ENCODE results near the gene CNR2.
"Not testable (repeated sequence)": the region's sequence is repeated elsewhere in the genome, so short reads cannot be mapped to it uniquely, and the experiment has no call there.

CNR2 gene

GRCh38 chr1:23916209-23917131 lies 3.3 kb upstream of the CNR2 start:
- no peak for DNase-seq

DNA sequence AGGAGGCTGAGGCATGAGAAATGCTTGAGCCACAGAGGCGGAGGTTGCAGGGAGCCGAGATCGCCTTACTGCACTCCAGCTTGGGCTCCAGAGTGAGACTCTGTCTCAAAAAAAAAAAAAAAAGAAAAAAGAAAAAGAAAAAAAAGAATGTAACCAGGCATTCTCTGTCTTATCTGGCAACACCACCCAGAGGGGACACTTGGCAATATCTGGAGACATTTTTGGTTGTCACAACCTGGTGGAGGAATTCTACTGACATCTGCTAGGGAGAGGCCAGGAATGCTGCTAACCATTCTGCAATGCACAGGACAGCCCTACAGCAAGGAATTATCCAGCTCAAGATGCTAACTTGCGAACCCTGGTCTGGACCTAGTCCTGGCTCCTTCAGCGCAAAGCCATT lies 2.3 kb upstream of the CNR2 start:
- no peak for DNase-seq

DNA sequence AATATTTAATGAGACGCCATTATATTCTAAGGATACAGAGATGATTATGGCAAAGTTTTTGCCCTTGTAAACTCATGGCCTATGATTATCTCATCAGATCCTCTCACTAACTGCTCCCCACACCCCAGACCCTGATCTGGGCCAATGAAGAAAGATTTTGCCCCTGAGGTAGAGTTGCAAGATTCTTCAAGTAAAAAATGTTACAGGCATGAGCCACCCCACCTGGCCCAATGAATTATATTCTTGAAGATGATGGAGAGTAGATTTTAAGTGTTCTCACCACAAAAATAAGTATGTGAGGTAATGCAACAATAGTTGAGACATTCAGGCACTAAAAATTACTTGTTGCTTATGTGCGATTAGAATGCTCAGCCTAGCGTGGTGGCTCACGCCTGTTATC lies 1.8 kb upstream of the CNR2 start:
- DNase-seq = no peak

GRCh38 chr1:23911921-23912320 lies 1.2 kb downstream of the CNR2 start:
- DNase-seq = no peak

DNA sequence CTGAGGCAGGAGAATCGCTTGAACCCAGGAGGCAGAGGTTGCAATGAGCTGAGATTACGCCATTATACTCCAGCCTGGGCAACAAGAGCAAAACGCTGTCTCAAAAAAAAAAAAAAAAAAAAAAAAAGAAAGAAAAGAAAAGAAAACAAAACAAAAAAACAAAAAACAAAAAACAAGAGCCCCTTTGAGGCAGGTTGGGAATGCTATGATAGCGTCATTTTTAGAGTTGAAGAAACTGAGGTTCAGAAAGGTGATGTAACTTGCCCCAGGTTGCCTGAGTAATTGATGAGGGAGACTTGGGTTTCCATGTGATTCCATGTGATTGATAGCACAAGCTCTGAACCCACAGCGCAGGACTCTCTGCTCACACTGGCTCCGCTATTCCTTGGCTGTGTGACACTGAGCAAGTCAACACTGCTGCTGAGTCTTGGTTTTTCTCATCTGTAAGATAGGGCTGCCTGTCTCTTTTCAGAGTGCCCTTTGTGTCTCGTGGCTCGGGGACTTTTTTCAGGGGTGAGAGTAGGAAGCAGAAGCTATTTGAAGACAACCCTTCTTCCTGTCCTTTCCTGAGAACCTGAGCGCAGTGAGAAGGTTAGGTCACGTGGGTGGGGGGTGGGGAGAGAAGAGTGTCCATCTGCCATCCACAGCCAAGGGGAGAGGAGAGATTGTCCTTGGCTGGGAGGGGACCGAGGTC lies 2.5 kb downstream of the CNR2 start:
- no peak for DNase-seq

GRCh38 chr1:23910144-23910543 lies 3.0 kb downstream of the CNR2 start:
- no peak for DNase-seq

DNA sequence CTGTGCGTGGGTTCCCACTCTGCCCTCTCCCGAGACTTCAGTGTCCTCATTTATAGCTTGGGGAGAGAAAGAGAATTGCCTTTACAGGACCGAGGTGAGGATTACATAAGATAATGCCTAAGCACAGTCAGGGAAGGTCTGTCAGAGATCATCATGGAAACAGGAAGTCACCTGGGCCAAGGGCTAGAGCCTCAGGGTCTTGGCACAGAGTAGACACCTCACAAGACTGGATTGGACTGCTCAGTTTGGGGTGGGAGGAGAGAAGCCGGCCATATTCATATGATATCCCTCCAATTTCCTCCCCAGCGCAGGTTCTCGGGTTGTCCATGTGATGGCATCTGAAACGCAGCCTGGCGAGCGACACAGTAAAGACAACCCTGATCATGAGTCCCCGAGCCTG lies 3.8 kb downstream of the CNR2 start:
- DNase-seq = no peak

DNA sequence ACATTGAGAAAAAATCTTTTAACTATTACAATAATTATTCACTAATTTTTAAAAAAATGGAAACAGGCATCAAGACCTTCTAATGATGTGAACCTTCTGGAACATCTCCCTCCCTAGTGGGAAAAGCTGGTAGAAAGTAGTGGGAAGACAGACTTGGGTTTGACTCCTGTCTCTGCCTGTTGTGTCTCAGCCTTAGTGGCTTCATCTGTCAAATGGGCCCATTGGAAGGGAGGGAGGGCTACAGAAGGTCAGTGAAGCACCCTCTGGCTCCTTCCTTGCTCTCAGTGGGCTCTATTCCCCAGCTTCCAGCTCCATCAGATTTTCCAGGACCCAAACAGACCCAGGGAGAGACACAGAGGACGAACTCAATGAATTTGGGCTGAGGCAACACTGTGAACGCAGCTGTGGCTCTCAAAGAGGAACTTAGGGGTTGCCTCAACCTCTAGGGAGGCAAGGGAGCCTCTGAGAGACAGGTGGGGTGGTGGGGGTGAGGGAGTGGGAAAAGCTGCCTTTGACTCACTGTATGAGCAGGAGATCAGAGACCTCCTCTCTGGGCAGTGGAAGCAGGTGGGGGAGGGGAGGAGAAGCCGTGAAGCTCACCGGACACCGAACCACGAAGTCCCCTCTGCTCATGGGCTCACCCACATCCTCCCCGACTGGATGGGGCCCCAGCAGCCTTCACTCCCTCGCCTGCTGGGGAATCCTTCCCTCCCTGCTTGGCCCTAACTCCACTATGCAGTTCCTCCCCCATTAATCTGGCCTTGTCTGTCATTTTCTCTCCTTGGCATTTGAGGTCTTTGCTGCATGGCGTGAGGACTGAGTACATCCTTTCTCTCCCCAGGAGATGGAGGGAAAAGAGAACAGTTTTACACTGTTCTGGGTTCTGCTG lies 4.5 kb downstream of the CNR2 start:
- no peak for DNase-seq

- no peak for DNase-seq
These were observed 6.4 kb downstream of the CNR2 start for GRCh38 chr1:23906731-23907130.

DNA sequence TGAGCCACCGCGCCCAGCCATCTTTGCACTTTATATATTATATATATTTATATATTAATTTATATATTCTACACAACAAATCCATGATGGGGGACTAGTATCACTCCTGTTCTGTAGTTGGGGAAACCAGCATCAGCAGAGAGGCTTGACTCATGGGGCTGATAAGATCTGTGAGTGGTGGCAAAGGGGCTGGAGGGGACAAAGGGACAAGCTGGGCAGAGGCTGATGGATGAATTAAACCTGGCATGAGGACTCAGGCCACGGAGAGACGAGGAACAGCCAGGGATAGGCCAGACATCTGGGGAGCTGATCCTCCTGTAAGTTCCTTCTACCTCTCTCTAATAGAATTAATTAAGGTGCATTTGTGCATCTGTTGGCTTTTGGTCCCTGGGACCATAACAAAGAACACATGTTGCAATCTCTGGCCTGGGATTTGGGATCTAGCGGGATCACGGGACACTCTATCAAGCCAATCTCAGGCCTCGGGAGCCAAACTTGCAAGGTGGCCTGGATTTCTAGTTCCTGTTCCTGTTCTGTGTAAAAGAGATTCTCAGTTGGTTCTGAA lies 7.6 kb downstream of the CNR2 start:
- no peak for DNase-seq

- DNase-seq = no peak
These were observed 8.3 kb downstream of the CNR2 start for GRCh38 chr1:23904748-23905357.

DNA sequence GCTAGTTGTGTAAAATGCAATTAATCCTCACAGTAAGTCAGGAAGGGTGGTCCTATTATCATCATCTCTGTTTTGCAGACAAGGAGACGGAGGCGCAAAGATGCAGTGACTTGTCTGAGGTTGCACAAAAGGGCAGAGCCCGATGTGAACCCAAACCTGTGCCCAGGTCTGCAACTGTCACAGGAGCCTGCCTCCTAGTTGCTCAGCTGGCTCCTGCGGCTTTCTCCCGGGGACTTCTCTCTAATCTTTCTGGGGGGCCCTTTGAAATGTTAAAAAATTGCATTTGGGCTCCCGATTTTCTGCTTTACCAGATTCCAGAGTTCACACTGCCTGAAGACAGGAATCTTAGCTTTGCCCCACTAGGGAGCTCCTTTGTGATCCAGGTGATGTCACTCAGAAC lies 9.4 kb downstream of the CNR2 start:
- DNase-seq = no peak

- DNase-seq = no peak
These were observed 10.6 kb downstream of the CNR2 start for GRCh38 chr1:23902321-23903278.

GRCh38 chr1:23900017-23900416 lies 13.1 kb downstream of the CNR2 start:
- not testable (repeated sequence) for DNase-seq

DNA sequence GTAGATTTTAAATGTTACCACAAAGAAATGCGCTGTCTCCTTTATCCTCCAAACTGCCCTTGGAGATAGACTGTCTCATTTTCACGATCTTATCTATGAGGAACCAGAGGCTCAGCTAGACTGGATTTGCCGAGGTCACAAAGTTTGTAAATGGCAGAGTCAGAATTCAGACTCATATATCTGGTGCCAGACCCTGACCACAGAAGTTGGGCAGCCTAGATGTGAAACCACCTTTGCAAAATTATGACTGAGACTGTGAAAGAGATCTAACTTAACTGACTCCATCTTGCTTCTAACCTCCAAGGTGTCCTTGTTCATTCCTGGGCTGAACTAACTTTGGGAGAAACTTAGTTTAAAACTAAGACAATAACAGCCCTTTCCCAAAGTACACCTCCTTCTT lies 14.1 kb downstream of the CNR2 start:
- DNase-seq = no peak

- no peak for DNase-seq
These were observed 16.1 kb downstream of the CNR2 start for GRCh38 chr1:23897083-23897482.

- no peak for DNase-seq
These were observed 16.7 kb downstream of the CNR2 start for GRCh38 chr1:23896491-23896890.

DNA sequence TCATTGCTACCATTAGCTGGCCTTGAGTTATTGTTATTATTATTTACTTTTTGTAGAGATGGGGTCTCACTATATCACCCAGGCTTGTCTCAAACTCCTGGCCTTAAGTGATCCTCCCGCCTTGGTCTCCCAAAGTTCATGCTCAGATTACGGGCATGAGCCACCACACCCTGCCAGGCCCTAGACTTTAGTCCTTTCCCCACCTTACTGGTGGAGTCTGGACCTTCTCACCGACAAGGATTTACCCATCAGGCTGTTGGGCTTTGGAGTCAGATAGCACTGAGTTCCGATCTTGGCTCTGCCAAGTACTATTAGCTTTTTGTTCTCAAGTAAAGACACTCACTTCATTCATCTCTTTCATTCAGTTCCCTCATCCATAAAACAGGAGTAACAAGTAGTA lies 17.2 kb downstream of the CNR2 start:
- no peak for DNase-seq

DNA sequence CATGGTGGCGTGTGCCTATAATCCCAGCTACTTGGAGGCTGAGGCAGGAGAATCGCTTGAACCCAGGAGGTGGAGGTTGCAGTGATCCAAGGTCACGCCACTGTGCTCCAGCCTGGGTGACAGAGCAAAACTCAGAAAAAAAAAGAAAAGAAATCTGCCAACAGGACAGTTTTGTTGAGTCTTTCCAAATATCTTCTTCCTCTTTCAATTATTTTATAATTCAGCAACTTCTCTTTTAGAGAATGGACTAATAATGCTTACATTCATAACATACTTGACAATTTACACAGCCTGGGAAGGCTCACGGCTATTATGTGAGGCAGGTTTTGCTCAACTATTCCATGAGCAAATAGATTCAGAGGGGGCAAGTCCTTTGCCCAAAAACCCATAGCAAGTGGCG lies 18.1 kb downstream of the CNR2 start:
- DNase-seq = no peak

DNA sequence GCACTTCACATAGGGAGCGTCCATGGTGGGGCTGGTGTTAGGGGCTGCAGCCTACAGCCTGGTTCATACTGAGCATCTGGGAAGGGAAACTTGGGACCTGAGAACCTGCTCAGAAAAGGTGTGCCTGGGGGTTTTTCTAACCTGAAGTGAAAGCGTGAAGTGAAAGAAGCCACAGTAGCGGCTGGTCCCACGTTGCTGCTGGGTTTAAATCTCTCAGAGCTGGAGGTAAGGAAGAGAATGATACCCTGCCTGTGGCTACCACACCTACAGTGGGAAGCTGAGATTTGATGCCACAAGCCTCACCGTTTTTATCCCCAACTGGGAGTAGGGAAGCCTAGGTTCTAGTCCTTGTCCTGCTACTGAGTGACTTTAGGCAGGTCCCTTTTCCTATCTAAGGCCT lies 24.1 kb downstream of the CNR2 start:
- no peak for DNase-seq

DNA sequence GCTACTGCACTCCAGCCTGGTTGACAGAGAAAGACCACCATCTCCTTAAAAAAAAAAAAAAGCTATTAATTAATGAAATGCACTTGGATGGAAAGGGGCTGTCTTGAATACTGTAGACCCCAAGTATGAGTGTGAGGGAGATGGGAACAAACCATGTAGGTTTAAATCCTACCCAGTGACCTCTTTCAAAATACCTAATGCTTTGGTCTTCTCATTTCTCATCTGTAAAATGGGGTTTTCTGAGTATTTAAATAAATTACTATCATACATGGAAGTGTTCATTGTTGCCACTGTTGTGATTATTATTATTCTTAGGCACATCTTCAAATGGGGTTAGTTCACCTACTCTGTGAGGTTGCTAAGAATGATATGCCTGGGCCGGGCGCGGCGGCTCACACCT lies 27.9 kb downstream of the CNR2 start:
- DNase-seq = no peak

All from NCI-H1105 (cell line).